ENCODE measurements around the gene HASPIN.

DNA sequence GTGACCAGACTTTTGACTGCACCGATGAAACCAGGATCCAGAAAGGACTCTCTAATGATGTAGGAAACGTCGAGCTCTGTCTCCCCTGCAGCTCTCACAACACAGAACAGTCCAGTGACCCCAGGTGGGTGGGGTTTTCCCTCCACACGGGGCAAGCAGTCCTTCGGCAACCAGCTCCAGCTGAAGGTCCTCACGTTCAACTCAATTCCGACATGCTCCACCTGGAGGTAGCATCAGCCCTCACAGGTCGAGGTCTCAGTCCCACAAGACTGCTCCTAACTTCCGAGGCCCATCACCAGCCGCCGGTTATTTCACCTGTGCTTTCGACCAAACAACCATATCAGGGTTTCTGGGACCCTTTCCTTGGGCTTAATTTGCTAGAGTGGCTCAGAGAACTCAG lies 49.1 kb downstream of the HASPIN start:
- TF ChIP-seq, protein P1, sequence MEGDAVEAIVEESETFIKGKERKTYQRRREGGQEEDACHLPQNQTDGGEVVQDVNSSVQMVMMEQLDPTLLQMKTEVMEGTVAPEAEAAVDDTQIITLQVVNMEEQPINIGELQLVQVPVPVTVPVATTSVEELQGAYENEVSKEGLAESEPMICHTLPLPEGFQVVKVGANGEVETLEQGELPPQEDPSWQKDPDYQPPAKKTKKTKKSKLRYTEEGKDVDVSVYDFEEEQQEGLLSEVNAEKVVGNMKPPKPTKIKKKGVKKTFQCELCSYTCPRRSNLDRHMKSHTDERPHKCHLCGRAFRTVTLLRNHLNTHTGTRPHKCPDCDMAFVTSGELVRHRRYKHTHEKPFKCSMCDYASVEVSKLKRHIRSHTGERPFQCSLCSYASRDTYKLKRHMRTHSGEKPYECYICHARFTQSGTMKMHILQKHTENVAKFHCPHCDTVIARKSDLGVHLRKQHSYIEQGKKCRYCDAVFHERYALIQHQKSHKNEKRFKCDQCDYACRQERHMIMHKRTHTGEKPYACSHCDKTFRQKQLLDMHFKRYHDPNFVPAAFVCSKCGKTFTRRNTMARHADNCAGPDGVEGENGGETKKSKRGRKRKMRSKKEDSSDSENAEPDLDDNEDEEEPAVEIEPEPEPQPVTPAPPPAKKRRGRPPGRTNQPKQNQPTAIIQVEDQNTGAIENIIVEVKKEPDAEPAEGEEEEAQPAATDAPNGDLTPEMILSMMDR (IDR thresholded peaks at IDR 0.05; ENCODE audit: borderline replicate concordance, extremely low read depth, low read length, poor library complexity, severe bottlenecking) = peak; percentile 9
- TF ChIP-seq EZH2 (IDR thresholded peaks at IDR 0.05; ENCODE audit: borderline replicate concordance, low read depth, low read length, severe bottlenecking) = no peak
